Breast epithelium (tissue), 4 donors: Measurements from ENCODE around the gene SPG7. TPM values are rescaled to one million over a fixed set of nuclear protein-coding genes. Genes with fewer than 3 reads are reported as not detected.

Experiments used
- DNase-seq, 2 donors: peaks; one replicate each; pipeline ENCODE4 v3.0.0-alpha.2; 2019; ENCODE audit warnings: low spot score in 2 of 2
- H3K27ac ChIP-seq, 2 donors: fragments of 200-600 bp; sonication (generic) in 1 of 2; one replicate each; pipeline ENCODE4 v1.5.1; 2016 to 2019; ENCODE audit warnings: mild to moderate bottlenecking in 1 of 2
- H3K27me3 ChIP-seq, 2 donors: fragments of 200-600 bp; sonication (generic) in 1 of 2; one replicate each; pipeline versions ENCODE4 v1.5.1 to v1.6.0; 2017 to 2019; ENCODE audit warnings: control low read depth in 1 of 2, mild to moderate bottlenecking in 1 of 2
- H3K36me3 ChIP-seq: fragments of 200-600 bp; one replicate; pipeline ENCODE4 v1.5.1; 2019
- H3K4me1 ChIP-seq, 2 donors: fragments of 200-600 bp; sonication (generic); one replicate each; pipeline ENCODE4 v1.5.1; 2016 to 2019; ENCODE audit warnings: control low read depth in 1 of 2
- H3K4me3 ChIP-seq, 3 donors: fragments of 200-600 bp; sonication (generic); 1 replicate in 2 of 3; 2 replicates in 1 of 3; pipeline ENCODE4 v1.5.1; 2016 to 2019; ENCODE audit warnings: mild to moderate bottlenecking in 3 of 3, moderate library complexity in 2 of 3
- H3K9me3 ChIP-seq, 2 donors: fragments of 200-600 bp; sonication (generic) in 1 of 2; one replicate each; pipeline ENCODE4 v1.5.1; 2016 to 2019; ENCODE audit warnings: control low read depth in 1 of 2
- CTCF ChIP-seq, 3 donors: fragments of 450-650 bp; IDR thresholded peaks; one replicate each; pipeline ENCODE4 v1.5.1; 2016 to 2017; ENCODE audit warnings: antibody characterized with exemption in 3 of 3, mild to moderate bottlenecking in 3 of 3, moderate library complexity in 3 of 3
- POLR2A ChIP-seq: fragments of 450-650 bp; IDR thresholded peaks from one replicate; pipeline ENCODE4 v1.6.1; 2016; ENCODE audit warnings: antibody characterized with exemption, mild to moderate bottlenecking, moderate library complexity
- POLR2AphosphoS5 ChIP-seq, 3 donors: sonication (generic); formaldehyde crosslinking; IDR thresholded peaks; one replicate each; pipeline ENCODE4 v1.6.1; 2017; ENCODE audit warnings: antibody characterized with exemption in 3 of 3
- intact Hi-C: fragments of 100-400 bp; cut with DNase I; formaldehyde crosslinking; loops from one replicate; pipeline ENCODE4 v1.15.1; 2023; ENCODE audit warnings: low total_unique reads
- total RNA-seq, 3 donors: library from RNA; depleted of rRNA; stranded (reverse); fragments of >200 nt; gene quantifications; one replicate each; pipeline ENCODE4 v1.1.0, GENCODE V29; 2016

The SPG7 gene
- total RNA-seq, 3 donors from 2014 or later = 104 to 126 (median 118) TPM

DNA sequence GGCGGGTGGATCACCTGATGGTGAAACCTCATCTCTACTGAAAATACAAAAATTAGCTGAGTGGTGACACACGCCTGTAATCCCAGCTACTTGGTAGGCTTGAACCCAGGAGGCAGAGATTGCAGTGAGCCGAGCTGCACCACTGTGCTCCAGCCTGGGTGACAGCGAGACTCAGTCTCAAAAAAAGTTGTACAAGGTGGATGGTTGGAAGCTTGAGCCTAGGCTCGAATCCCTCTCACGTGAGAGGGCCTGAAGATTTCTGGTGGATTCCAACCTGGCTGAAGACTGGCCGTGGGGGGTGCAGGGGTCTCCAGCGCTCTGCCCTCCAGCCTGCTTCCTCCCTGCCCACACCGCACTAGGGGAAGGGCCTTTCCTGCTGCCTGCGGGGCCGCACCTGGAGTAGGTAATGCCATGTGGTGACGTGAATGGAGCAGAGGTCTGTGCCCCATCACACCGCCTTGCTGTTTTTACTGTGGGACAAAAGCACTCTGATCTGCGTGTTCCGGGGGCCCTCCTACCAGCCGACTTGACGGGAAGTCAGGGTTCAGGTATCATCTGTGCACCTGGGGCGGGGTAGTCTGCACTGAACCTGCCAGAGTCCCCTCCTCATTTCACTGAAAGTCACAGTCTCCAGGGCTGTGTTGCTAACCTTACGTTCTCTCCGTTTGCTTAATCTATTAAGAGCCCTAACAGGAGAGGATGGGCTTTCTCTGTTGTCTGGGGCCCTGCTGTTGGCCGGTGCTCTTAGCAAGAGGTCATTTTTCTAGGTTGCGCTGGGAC lies 56.5 kb downstream of the SPG7 start:
- H3K27me3 ChIP-seq = peaks cover 0 to 8% of the 10 kb centered on the region in 2 donors
- H3K36me3 ChIP-seq = no peaks in the 10 kb centered on the region
- TF ChIP-seq POLR2AphosphoS5 (IDR thresholded peaks at IDR 0.05) (no peak), CTCF (IDR thresholded peaks at IDR 0.05) (no peak), POLR2A (no peak)
- H3K9me3 ChIP-seq = no peaks in the 10 kb centered on the region
- H3K4me1 ChIP-seq = peaks cover 13 to 14% of the 10 kb centered on the region in 2 donors
- no peak for DNase-seq
- H3K4me3 ChIP-seq = no peak overlapping the region
- intact Hi-C loops = loop anchor here (5.0 kb wide), 1 partner anchor 298 kb away; no protein-coding TSS in a partner anchor
- peak overlapping the region; percentile 8 to 51 for H3K27ac ChIP-seq

- Histone ChIP-seq H3K4me1 (peaks cover 13 to 14% of the 10 kb centered on the region in 2 donors), H3K27ac (peak overlapping the region; percentile 51 to 74), H3K4me3 (peak overlapping the region in 1 of 3 donors; percentile 54), H3K36me3 (no peaks in the 10 kb centered on the region), H3K9me3 (no peaks in the 10 kb centered on the region), H3K27me3 (peaks cover 0 to 13% of the 10 kb centered on the region in 2 donors)
- no peak for DNase-seq
- TF ChIP-seq POLR2AphosphoS5 (IDR thresholded peaks at IDR 0.05) (no peak), POLR2A (no peak), CTCF (IDR thresholded peaks at IDR 0.05) (no peak)
- intact Hi-C loops = no loop called here
Measured at GRCh38 chr16:89565256-89565505, 57.0 kb downstream of the SPG7 start.

DNA sequence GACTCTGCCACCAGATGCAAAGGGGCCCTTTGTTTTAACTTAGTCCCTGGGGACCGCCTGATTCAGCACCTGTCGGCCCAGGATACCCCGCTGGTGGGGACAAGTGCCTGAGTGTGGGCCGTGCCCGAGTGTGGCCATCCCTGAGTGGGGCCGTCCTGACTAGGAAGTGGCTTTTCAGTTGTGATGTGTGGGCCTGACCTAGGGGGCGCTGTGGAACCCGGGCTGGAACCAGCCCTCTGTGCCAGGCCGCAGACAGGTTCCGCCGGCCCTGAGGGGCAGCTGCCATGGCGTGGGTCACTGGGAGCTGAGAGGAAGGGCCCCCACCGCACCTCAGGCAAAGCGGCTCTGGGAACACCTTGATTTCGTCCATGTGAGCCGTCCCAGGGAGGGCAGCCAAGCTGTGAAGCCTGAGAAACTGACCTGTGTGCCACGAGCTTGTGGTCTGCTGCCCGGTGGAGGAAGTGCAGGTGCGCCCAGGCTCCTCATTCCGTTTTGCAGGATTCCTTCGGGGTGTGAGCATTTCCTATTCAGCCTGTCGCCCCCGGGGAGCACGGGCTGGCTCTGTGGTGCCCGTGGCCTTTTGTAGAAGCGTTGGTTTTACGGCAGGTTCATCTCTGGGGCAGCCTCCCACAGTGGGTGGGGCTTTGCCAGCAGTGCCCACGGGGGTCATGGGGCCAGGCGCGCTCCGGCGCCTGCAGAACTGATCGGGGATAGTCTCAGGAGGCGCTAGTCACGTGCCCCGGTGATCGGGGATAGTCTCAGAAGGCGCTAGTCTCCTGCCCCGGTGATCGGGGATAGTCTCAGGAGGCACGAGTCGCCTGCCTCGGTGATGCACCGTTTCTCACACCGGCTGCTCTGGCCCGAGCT lies 57.5 kb downstream of the SPG7 start:
- Histone ChIP-seq H3K4me3 (peak overlapping the region in 2 of 3 donors; percentile 26 to 54), H3K36me3 (no peaks in the 10 kb centered on the region), H3K9me3 (no peaks in the 10 kb centered on the region), H3K27me3 (peaks cover 0 to 16% of the 10 kb centered on the region in 2 donors), H3K4me1 (peaks cover 13 to 14% of the 10 kb centered on the region in 2 donors), H3K27ac (peak overlapping the region; percentile 51 to 74)
- intact Hi-C loops = no loop called here
- TF ChIP-seq POLR2AphosphoS5 (IDR thresholded peaks at IDR 0.05) = no peak
- peak in 2 of 3 donors; percentile 32 to 59 for TF ChIP-seq CTCF (IDR thresholded peaks at IDR 0.05)
- peak; percentile 61 to 65 for DNase-seq

GRCh38 chr16:89567656-89568594 lies 59.7 kb downstream of the SPG7 start:
- H3K36me3 ChIP-seq = no peaks in the 10 kb centered on the region
- intact Hi-C loops = no loop called here
- peaks cover 13 to 14% of the 10 kb centered on the region in 2 donors for H3K4me1 ChIP-seq
- TF ChIP-seq POLR2AphosphoS5 (IDR thresholded peaks at IDR 0.05) = no peak
- TF ChIP-seq POLR2A = no peak
- no peak for DNase-seq
- H3K4me3 ChIP-seq = no peak overlapping the region
- no peak overlapping the region for H3K27ac ChIP-seq
- peaks cover 0 to 28% of the 10 kb centered on the region in 2 donors for H3K27me3 ChIP-seq
- no peaks in the 10 kb centered on the region for H3K9me3 ChIP-seq
